ENCODE measurements around the gene BTN3A1.

BTN3A1 gene

GRCh38 chr6:26441977-26442376 is 39.9 kb downstream of the BTN3A1 start:
- CTCF ChIA-PET: interaction anchor here (0.9 to 1.2 kb wide), 2 partner anchors 12 to 20 kb away, joined by 3 to 4 read pairs; no protein-coding TSS in a partner anchor
- TF ChIP-seq, protein P1, sequence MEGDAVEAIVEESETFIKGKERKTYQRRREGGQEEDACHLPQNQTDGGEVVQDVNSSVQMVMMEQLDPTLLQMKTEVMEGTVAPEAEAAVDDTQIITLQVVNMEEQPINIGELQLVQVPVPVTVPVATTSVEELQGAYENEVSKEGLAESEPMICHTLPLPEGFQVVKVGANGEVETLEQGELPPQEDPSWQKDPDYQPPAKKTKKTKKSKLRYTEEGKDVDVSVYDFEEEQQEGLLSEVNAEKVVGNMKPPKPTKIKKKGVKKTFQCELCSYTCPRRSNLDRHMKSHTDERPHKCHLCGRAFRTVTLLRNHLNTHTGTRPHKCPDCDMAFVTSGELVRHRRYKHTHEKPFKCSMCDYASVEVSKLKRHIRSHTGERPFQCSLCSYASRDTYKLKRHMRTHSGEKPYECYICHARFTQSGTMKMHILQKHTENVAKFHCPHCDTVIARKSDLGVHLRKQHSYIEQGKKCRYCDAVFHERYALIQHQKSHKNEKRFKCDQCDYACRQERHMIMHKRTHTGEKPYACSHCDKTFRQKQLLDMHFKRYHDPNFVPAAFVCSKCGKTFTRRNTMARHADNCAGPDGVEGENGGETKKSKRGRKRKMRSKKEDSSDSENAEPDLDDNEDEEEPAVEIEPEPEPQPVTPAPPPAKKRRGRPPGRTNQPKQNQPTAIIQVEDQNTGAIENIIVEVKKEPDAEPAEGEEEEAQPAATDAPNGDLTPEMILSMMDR (IDR thresholded peaks at IDR 0.05; ENCODE audit: control extremely low read depth, extremely low read depth, low read depth, missing control alignments): no peak
- DNase-seq (ENCODE audit: extremely low spot score): no peak
- POLR2A ChIA-PET: no interaction called here

- ChIA-PET CTCF (interaction anchor here (0.8 to 2.8 kb wide), 11 partner anchors 10 to 106 kb away, joined by 3 to 6 read pairs (median 3); no protein-coding TSS in a partner anchor), POLR2A (no interaction called here)
- TF ChIP-seq, protein P1 (IDR thresholded peaks at IDR 0.05; ENCODE audit: control extremely low read depth, extremely low read depth, low read depth, missing control alignments): no peak
- peak; percentile 50 for DNase-seq (ENCODE audit: extremely low spot score)
Measured at GRCh38 chr6:26445934-26446667, 44.0 kb downstream of the BTN3A1 start.

DNA sequence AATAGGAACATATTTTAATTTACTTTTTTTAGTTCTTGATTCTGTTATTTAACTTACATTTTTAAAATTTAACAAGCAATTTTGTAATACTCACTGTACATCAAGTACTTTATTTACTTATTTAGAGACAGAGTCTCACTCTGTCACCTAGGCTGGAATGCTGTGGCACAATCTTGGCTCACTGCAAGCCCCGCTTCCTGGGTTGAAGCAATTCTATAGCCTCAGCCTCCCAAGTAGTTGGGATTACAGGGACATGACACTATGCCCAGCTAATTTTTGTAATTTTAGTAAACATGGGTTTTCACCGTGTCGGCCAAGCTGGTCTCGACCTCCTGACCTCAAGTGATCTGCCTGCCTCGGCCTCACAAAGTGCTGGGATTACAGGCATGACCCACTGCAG is 45.2 kb downstream of the BTN3A1 start:
- TF ChIP-seq, protein P1 (IDR thresholded peaks at IDR 0.05; ENCODE audit: control extremely low read depth, extremely low read depth, low read depth, missing control alignments): no peak
- CTCF ChIA-PET: interaction anchor here (1.5 to 2.8 kb wide), 2 partner anchors 39 to 105 kb away, joined by 3 to 6 read pairs; no protein-coding TSS in a partner anchor
- POLR2A ChIA-PET: no interaction called here
- DNase-seq (ENCODE audit: extremely low spot score): no peak

DNA sequence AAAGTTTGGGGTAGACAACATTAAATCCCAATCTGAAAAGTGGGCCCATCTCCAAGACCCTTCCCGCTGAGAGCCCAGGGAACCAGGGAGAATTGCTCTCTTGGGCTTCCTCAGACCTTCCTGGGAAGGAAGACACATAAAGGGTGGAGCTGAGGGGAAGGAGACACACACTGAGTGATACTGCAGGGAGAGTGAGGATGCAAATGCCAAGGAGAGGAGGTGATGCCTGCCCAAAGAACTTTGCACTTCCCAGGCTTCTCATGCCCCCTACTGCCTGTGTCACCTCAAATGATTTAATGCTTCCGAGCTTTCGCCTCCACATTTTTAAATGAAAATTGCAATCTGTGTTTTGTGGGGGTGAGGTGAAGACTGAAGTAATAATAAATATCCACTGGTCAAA is 48.2 kb downstream of the BTN3A1 start:
- ChIA-PET POLR2A (no interaction called here), CTCF (interaction anchor here (1.2 to 1.6 kb wide), 3 partner anchors 12 to 109 kb away, joined by 3 to 5 read pairs (median 4); no protein-coding TSS in a partner anchor)
- TF ChIP-seq, protein P1 (IDR thresholded peaks at IDR 0.05; ENCODE audit: control extremely low read depth, extremely low read depth, low read depth, missing control alignments): no peak
- no peak for DNase-seq (ENCODE audit: extremely low spot score)

GRCh38 chr6:26452631-26453235 is 50.7 kb downstream of the BTN3A1 start:
- TF ChIP-seq, protein P1 (IDR thresholded peaks at IDR 0.05; ENCODE audit: control extremely low read depth, extremely low read depth, low read depth, missing control alignments): no peak
- CTCF ChIA-PET: interaction anchor here (3.0 kb wide), 1 partner anchor 8 kb away, joined by 6 read pairs; no protein-coding TSS in a partner anchor
- DNase-seq (ENCODE audit: extremely low spot score): no peak
- POLR2A ChIA-PET: no interaction called here

DNA sequence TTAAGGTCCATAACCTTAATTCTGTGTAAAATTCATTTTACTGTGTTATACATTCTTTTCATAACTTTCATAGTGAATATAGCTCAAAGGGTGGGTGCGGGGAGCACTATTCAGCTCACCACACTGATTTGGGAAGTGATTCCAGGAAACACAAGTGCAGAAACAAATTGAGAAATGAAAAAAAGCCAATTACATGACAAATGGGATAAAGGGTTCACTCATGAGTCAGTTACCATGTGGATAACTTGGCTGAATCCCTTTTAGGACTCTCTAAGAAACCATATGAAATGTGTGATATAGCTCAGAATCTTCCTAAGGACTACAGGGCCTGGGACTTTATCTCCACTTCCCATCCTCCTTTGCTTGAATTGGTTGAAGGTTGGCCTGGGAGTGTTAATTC is 52.6 kb downstream of the BTN3A1 start:
- TF ChIP-seq, protein P1 (IDR thresholded peaks at IDR 0.05; ENCODE audit: control extremely low read depth, extremely low read depth, low read depth, missing control alignments): no peak
- ChIA-PET POLR2A (no interaction called here), CTCF (interaction anchor here (0.9 to 3.0 kb wide), 3 partner anchors 10 to 72 kb away, joined by 3 to 6 read pairs (median 3); partner anchors contain the start of gene BTN2A2)

More for the DNA sequence above, 52.6 kb downstream of the BTN3A1 start:
- DNase-seq (ENCODE audit: extremely low spot score): no peak

Data from GM10248 (cell line).